Caco-2 (cell line): ENCODE measurements around the gene ASCC2. TPM values are rescaled to one million over a fixed set of nuclear protein-coding genes. Genes with fewer than 3 reads are reported as not detected.

Experiments
- BruUV-seq: library from RNA; stranded (reverse); fragments of 400-500 nt; replicated peaks from 2 replicates; lab custom pipeline; 2021; lab: Mats Ljungman, UMichigan
- CTCF ChIA-PET: fragments of 300-600 bp; sonication (Branson Sonifier 250); formaldehyde crosslinking; loops from one replicate; lab custom pipeline; 2022; ENCODE audit warnings: antibody characterized with exemption; lab: Charles Lee
- POLR2A ChIA-PET: fragments of 300-600 bp; sonication (Branson Sonifier 250); formaldehyde crosslinking; loops from one replicate; lab custom pipeline; 2022; ENCODE audit warnings: antibody characterized with exemption; lab: Charles Lee
- DNase-seq, 2 experiments: peaks; one replicate each; pipeline versions ENCODE4 v3.0.0 to v3.0.0-alpha.2; 2020 to 2022
- H3K27me3 ChIP-seq: replicated peaks from 2 replicates; pipeline ENCODE4 v1.6.0; 2011; ENCODE audit warnings: low read length; ENCODE audit not compliant: control insufficient read depth, insufficient read depth
- H3K36me3 ChIP-seq: 2 replicates; pipeline ENCODE4 v1.5.1; 2011; ENCODE audit warnings: low read length; ENCODE audit not compliant: control insufficient read depth, insufficient read depth
- H3K4me1 ChIP-seq: fragments of 250-450 bp; sonication (Bioruptor Pico); 2 replicates; pipeline ENCODE4 v1.5.1; 2020; ENCODE audit warnings: mild to moderate bottlenecking
- H3K4me3 ChIP-seq: 2 replicates; pipeline ENCODE4 v1.5.1; 2011; ENCODE audit warnings: low read depth, mild to moderate bottlenecking, control low read depth, low read length
- H3K9me3 ChIP-seq: fragments of 250-450 bp; sonication (Bioruptor Pico); 2 replicates; pipeline ENCODE4 v1.5.1; 2020; ENCODE audit warnings: mild to moderate bottlenecking, moderate library complexity
- H3K27ac Mint-ChIP-seq: one replicate; pipeline ENCODE4 v1.8.0; 2022; ENCODE audit warnings: mixed read lengths; ENCODE audit not compliant: unreplicated experiment
- H3K27me3 Mint-ChIP-seq: one replicate; pipeline ENCODE4 v1.8.0; 2022; ENCODE audit warnings: mixed read lengths; ENCODE audit not compliant: insufficient read depth, unreplicated experiment
- H3K36me3 Mint-ChIP-seq: one replicate; pipeline ENCODE4 v1.8.0; 2022; ENCODE audit warnings: mild to moderate bottlenecking, mixed read lengths; ENCODE audit not compliant: insufficient read depth, unreplicated experiment
- H3K4me1 Mint-ChIP-seq: one replicate; pipeline ENCODE4 v1.8.0; 2022; ENCODE audit warnings: low read depth, mixed read lengths; ENCODE audit not compliant: unreplicated experiment
- H3K4me3 Mint-ChIP-seq: one replicate; pipeline ENCODE4 v1.8.0; 2022; ENCODE audit warnings: mild to moderate bottlenecking, moderate library complexity, mixed read lengths; ENCODE audit not compliant: unreplicated experiment
- H3K9me3 Mint-ChIP-seq: one replicate; pipeline ENCODE4 v1.8.0; 2022; ENCODE audit warnings: mixed read lengths; ENCODE audit not compliant: unreplicated experiment
- CTCF ChIP-seq, 2 experiments: fragments of 200-600 bp in 1 of 2; IDR thresholded peaks; 1 replicate in 1 of 2; 2 replicates in 1 of 2; pipeline versions ENCODE4 v1.5.1 to v1.8.0; 2011 to 2022; ENCODE audit warnings: antibody characterized with exemption in 1 of 2, control low read depth in 1 of 2, inconsistent platforms in 1 of 2, low read depth in 1 of 2, low read length in 1 of 2, mild to moderate bottlenecking in 1 of 2, moderate library complexity in 1 of 2; ENCODE audit not compliant: insufficient read depth in 1 of 2, severe bottlenecking in 1 of 2, unreplicated experiment in 1 of 2
- intact Hi-C: fragments of 100-400 bp; cut with micrococcal nuclease; formaldehyde crosslinking; loops from one replicate; pipeline ENCODE4 v1.10.0; 2022; ENCODE audit not compliant: unreplicated experiment
- total RNA-seq: library from RNA; stranded (reverse); gene quantifications from 2 replicates; pipeline ENCODE4 v1.2.3, GENCODE V29; 2022

ASCC2 gene
- total RNA-seq, 1 experiment from 2014 or later: 61.4 TPM

GRCh38 chr22:29788339-29789279 lies 49.5 kb downstream of the ASCC2 start:
- Histone ChIP-seq H3K36me3 (no peaks in the 10 kb centered on the region), H3K4me1 (no peaks in the 10 kb centered on the region), H3K9me3 (no peaks in the 10 kb centered on the region), H3K27me3 (no peaks in the 10 kb centered on the region), H3K4me3 (no peak overlapping the region)
- ChIA-PET POLR2A (interaction anchor here (0.6 kb wide), 1 partner anchor 35 kb away, joined by 3 read pairs; no protein-coding TSS in a partner anchor), CTCF (no interaction called here)
- peaks cover 15% of the 10 kb centered on the region for H3K4me1 Mint-ChIP-seq
- H3K9me3 Mint-ChIP-seq: no peaks in the 10 kb centered on the region
- no peak overlapping the region for H3K4me3 Mint-ChIP-seq
- DNase-seq: no peak
- intact Hi-C loops: no loop called here
- no peaks in the 10 kb centered on the region for H3K27me3 Mint-ChIP-seq
- peaks cover 33% of the 10 kb centered on the region for H3K36me3 Mint-ChIP-seq
- H3K27ac Mint-ChIP-seq: no peak overlapping the region
- no peak for TF ChIP-seq CTCF (IDR thresholded peaks at IDR 0.05; ENCODE audit: insufficient read depth in 1 of 2, low read depth in 1 of 2, low read length in 1 of 2, severe bottlenecking in 1 of 2, unreplicated experiment in 1 of 2)
- no TSS peak for BruUV-seq

GRCh38 chr22:29787371-29787980 lies 50.6 kb downstream of the ASCC2 start:
- ChIA-PET CTCF (no interaction called here), POLR2A (interaction anchor here (0.6 kb wide), 1 partner anchor 34 kb away, joined by 3 read pairs; no protein-coding TSS in a partner anchor)
- Histone ChIP-seq H3K9me3 (no peaks in the 10 kb centered on the region), H3K4me3 (no peak overlapping the region), H3K4me1 (peaks cover 4% of the 10 kb centered on the region; the same call in 1 of the 2 replicates), H3K27me3 (no peaks in the 10 kb centered on the region), H3K36me3 (no peaks in the 10 kb centered on the region)
- no TSS peak for BruUV-seq
- H3K4me1 Mint-ChIP-seq: peaks cover 15% of the 10 kb centered on the region
- H3K4me3 Mint-ChIP-seq: no peak overlapping the region
- intact Hi-C loops: no loop called here
- no peak for DNase-seq
- H3K9me3 Mint-ChIP-seq: no peaks in the 10 kb centered on the region
- peak overlapping the region; percentile 18 for H3K27ac Mint-ChIP-seq
- H3K36me3 Mint-ChIP-seq: peaks cover 28% of the 10 kb centered on the region
- TF ChIP-seq CTCF (IDR thresholded peaks at IDR 0.05; ENCODE audit: insufficient read depth in 1 of 2, low read depth in 1 of 2, low read length in 1 of 2, severe bottlenecking in 1 of 2, unreplicated experiment in 1 of 2): no peak
- no peaks in the 10 kb centered on the region for H3K27me3 Mint-ChIP-seq

- Mint-ChIP-seq H3K4me3 (no peak overlapping the region), H3K4me1 (peaks cover 21% of the 10 kb centered on the region), H3K36me3 (peaks cover 14% of the 10 kb centered on the region), H3K27ac (no peak overlapping the region), H3K9me3 (no peaks in the 10 kb centered on the region), H3K27me3 (no peaks in the 10 kb centered on the region)
- TF ChIP-seq CTCF (IDR thresholded peaks at IDR 0.05; ENCODE audit: insufficient read depth in 1 of 2, low read depth in 1 of 2, low read length in 1 of 2, severe bottlenecking in 1 of 2, unreplicated experiment in 1 of 2): no peak
- H3K36me3 ChIP-seq: no peaks in the 10 kb centered on the region
- H3K9me3 ChIP-seq: no peaks in the 10 kb centered on the region
- no peak for DNase-seq
- intact Hi-C loops: no loop called here
- peaks cover 18% of the 10 kb centered on the region for H3K4me1 ChIP-seq
- CTCF ChIA-PET: no interaction called here
- POLR2A ChIA-PET: no interaction called here
- H3K27me3 ChIP-seq: no peaks in the 10 kb centered on the region
- no TSS peak for BruUV-seq
- H3K4me3 ChIP-seq: no peak overlapping the region
These were observed 52.0 kb downstream of the ASCC2 start for GRCh38 chr22:29786031-29786430.
